GM18951 (cell line): ENCODE results near the gene KRTAP12-4.
"Not testable (repeated sequence)": the region's sequence is repeated elsewhere in the genome, so short reads cannot be mapped to it uniquely, and the experiment has no call there.

ENCODE experiments used
- POLR2A ChIP-seq: IDR thresholded peaks from 4 replicates; pipeline ENCODE4 v1.6.1; 2011; ENCODE audit warnings: mild to moderate bottlenecking; ENCODE audit not compliant: insufficient read length, insufficient read depth; ENCODE audit errors: extremely low read depth
- in situ Hi-C: fragments of 300-500 bp; cut with MboI; formaldehyde crosslinking; loops from one replicate; pipeline ENCODE4 v1.12.0; 2022; ENCODE audit warnings: low sequenced_read_pairs, mixed read lengths, inconsistent platforms; ENCODE audit not compliant: unreplicated experiment

Gene KRTAP12-4

GRCh38 chr21:44654576-44655175 is at the start of gene KRTAP12-4:
TSS of gene KRTAP12-4 (minus strand) at chr21:44654659. CDS start at chr21:44654614, 45 bp downstream.
- no peak for TF ChIP-seq POLR2A
- in situ Hi-C loops = no loop called here

- no peak for TF ChIP-seq POLR2A
- in situ Hi-C loops = no loop called here
These were observed 49.5 kb upstream of the KRTAP12-4 start for GRCh38 chr21:44703731-44704635.

- no peak for TF ChIP-seq POLR2A
These were observed 48.7 kb upstream of the KRTAP12-4 start for GRCh38 chr21:44702973-44703730.

GRCh38 chr21:44702111-44702972 is 47.9 kb upstream of the KRTAP12-4 start:
- no peak for TF ChIP-seq POLR2A
- in situ Hi-C loops = no loop called here

More at GRCh38 chr21:44702973-44703730, 48.7 kb upstream of the KRTAP12-4 start:
- in situ Hi-C loops = no loop called here

- TF ChIP-seq POLR2A = no peak
These were observed 47.1 kb upstream of the KRTAP12-4 start for GRCh38 chr21:44701541-44701940.

GRCh38 chr21:44701023-44701400 is 46.6 kb upstream of the KRTAP12-4 start:
- in situ Hi-C loops = no loop called here
- TF ChIP-seq POLR2A = no peak

More at GRCh38 chr21:44701541-44701940, 47.1 kb upstream of the KRTAP12-4 start:
- in situ Hi-C loops = no loop called here

- TF ChIP-seq POLR2A = no peak
- in situ Hi-C loops = no loop called here
These were observed 45.9 kb upstream of the KRTAP12-4 start for GRCh38 chr21:44700101-44701022.

- in situ Hi-C loops = no loop called here
- TF ChIP-seq POLR2A = no peak
These were observed 45.1 kb upstream of the KRTAP12-4 start for GRCh38 chr21:44699502-44700001.

GRCh38 chr21:44697811-44698734 is 43.6 kb upstream of the KRTAP12-4 start:
- TF ChIP-seq POLR2A = no peak
- in situ Hi-C loops = no loop called here

- in situ Hi-C loops = not testable (repeated sequence)
These were observed 42.8 kb upstream of the KRTAP12-4 start, which contains the start of gene KRTAP10-12 for GRCh38 chr21:44697172-44697810. TSS of gene KRTAP10-12 (plus strand) at chr21:44697172. CDS start at chr21:44697202, 30 bp downstream.
